Mucosa of descending colon (tissue), 3 donors: Measurements from ENCODE around the gene CBFA2T3. TPM values are rescaled to one million over a fixed set of nuclear protein-coding genes. Genes with fewer than 3 reads are reported as not detected.

Experiments
- ATAC-seq: fragments of 200-7000 bp; cut with Tn5 transposase; one replicate; pipeline ENCODE4 v1.9.1; 2020; ENCODE audit warnings: mild to moderate bottlenecking, moderate library complexity
- DNase-seq, 3 donors: peaks; one replicate each; pipeline ENCODE4 v3.0.0-alpha.2; 2020
- H3K36me3 ChIP-seq: fragments of 200-600 bp; one replicate; pipeline ENCODE4 v1.8.0; 2021; ENCODE audit warnings: low read depth, mild to moderate bottlenecking
- H3K4me1 ChIP-seq: fragments of 200-600 bp; one replicate; pipeline ENCODE4 v1.8.0; 2021; ENCODE audit warnings: low read depth, mild to moderate bottlenecking
- H3K4me3 ChIP-seq: fragments of 200-600 bp; one replicate; pipeline ENCODE4 v1.8.0; 2021; ENCODE audit warnings: mild to moderate bottlenecking
- H3K9me3 ChIP-seq: fragments of 200-600 bp; one replicate; pipeline ENCODE4 v1.8.0; 2021; ENCODE audit warnings: mild to moderate bottlenecking
- intact Hi-C, 2 donors: fragments of 100-400 bp; cut with DNase I in 1 of 2; cut with micrococcal nuclease in 1 of 2; formaldehyde crosslinking; loops; one replicate each; pipeline versions ENCODE4 v1.11.0 to v1.11.1; 2022; cut with DNase I, micrococcal nuclease
- total RNA-seq, 3 donors: library from RNA; stranded (reverse); fragmentation: NEBNext Ultra II Directional in 2 of 3; extraction: Animal tissue kit (Norgen Biotek cat#: 25700) in 2 of 3; gene quantifications; one replicate each; pipeline versions ENCODE4 v1.2.1 to v1.2.4, GENCODE V29; 2021 to 2023
- TF ChIP-seq, protein P1 (sequence below): fragments of 200-600 bp; IDR thresholded peaks from one replicate; pipeline ENCODE4 v1.8.0; 2022; ENCODE audit warnings: antibody characterized with exemption, mild to moderate bottlenecking
- donor health status: DM: no; HTN: no; CAD: no; lungs with moderate emphysema.
- donor health status: DM: no; HTN: no; CAD: no.
- donor health status: DM: no; HTN: yes; CAD: no.

The CBFA2T3 gene
- total RNA-seq, 3 donors from 2014 or later = 6.9 to 12.8 (median 8.4) TPM

DNA sequence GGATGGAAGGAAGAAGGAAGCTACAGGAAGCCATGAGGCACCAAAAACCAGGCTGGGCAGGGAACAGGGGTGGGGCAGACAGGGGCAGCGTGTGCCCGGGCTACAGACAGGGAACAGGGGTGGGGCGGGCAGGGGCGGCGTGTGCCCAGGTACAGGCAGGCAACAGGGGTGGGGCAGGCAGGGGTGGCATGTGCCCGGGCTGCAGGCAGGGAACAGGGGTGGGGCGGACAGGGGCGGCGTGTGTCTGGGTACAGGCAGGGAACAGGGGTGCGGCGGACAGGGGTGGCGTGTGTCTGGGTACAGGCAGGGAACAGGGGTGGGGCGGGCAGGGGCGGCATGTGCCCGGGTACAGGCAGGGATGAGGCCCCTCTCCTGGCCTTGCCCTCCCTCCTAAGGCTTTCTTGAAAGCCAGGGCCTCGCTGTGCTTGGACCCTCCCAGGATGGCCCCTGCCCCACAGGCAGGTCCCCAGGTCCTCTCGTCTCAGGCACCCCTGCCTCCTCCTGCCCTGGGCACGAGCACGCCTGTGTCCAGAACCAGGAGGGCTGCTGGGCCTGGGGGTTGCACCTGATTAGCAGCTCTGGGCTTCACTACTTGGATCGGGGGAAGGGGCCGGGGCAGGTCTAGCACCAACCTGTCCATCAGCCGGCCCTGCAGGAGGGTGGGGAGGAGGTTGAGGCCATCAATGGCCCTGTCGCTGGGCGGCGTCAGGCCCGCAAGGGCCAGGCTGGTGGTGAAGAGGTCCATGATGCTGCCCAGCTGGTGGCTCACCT is 150.8 kb downstream of the CBFA2T3 start:
- H3K36me3 ChIP-seq = no peaks in the 10 kb centered on the region
- DNase-seq (peak; percentile 59 to 85 (median 77)), ATAC-seq (peak; percentile 89)
- TF ChIP-seq, protein P1, sequence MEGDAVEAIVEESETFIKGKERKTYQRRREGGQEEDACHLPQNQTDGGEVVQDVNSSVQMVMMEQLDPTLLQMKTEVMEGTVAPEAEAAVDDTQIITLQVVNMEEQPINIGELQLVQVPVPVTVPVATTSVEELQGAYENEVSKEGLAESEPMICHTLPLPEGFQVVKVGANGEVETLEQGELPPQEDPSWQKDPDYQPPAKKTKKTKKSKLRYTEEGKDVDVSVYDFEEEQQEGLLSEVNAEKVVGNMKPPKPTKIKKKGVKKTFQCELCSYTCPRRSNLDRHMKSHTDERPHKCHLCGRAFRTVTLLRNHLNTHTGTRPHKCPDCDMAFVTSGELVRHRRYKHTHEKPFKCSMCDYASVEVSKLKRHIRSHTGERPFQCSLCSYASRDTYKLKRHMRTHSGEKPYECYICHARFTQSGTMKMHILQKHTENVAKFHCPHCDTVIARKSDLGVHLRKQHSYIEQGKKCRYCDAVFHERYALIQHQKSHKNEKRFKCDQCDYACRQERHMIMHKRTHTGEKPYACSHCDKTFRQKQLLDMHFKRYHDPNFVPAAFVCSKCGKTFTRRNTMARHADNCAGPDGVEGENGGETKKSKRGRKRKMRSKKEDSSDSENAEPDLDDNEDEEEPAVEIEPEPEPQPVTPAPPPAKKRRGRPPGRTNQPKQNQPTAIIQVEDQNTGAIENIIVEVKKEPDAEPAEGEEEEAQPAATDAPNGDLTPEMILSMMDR = no peak
- H3K4me1 ChIP-seq = peaks cover 10% of the 10 kb centered on the region
- intact Hi-C loops = no loop called here
- H3K4me3 ChIP-seq = no peak overlapping the region
- H3K9me3 ChIP-seq = no peaks in the 10 kb centered on the region

GRCh38 chr16:88825146-88825545 is 151.9 kb downstream of the CBFA2T3 start:
- H3K36me3 ChIP-seq = no peaks in the 10 kb centered on the region
- DNase-seq (no peak), ATAC-seq (no peak)
- H3K9me3 ChIP-seq = no peaks in the 10 kb centered on the region
- H3K4me3 ChIP-seq = no peak overlapping the region
- peaks cover 10% of the 10 kb centered on the region for H3K4me1 ChIP-seq
- TF ChIP-seq, protein P1 = no peak
- intact Hi-C loops = no loop called here

Other genes with a start within 250 kb of the CBFA2T3 start
- gene PIEZO1, start 192.0 kb downstream of the CBFA2T3 start, total RNA-seq = 100 to 1,000 TPM in 2 of 3 donors, 10 to 100 TPM in 1; 71.4 to 218 (median 129) TPM
- gene CDT1, start 173.4 kb downstream of the CBFA2T3 start, total RNA-seq = 10 to 100 TPM in 1 of 3 donors, 1 to 10 TPM in 2; 2.9 to 20.9 (median 7.6) TPM
- 100 to 1,000 TPM in 2 of 3 donors, 10 to 100 TPM in 1; 76.5 to 185 (median 113) TPM for gene APRT, start 165.3 kb downstream of the CBFA2T3 start, total RNA-seq
- gene GALNS, start 120.3 kb downstream of the CBFA2T3 start, total RNA-seq = 10 to 100 TPM; 37.4 to 65.3 (median 44.0) TPM
- gene TRAPPC2L, start 120.1 kb downstream of the CBFA2T3 start, total RNA-seq = 10 to 100 TPM; 30.6 to 57.9 (median 40.7) TPM
- gene PABPN1L, start 110.5 kb downstream of the CBFA2T3 start, total RNA-seq = not detected
- gene ACSF3, start 116.6 kb upstream of the CBFA2T3 start, total RNA-seq = 10 to 100 TPM; 44.7 to 77.8 (median 49.6) TPM
- gene CDH15, start 194.5 kb upstream of the CBFA2T3 start, total RNA-seq = not detected
- gene SLC22A31, start 223.3 kb upstream of the CBFA2T3 start, total RNA-seq = 1 to 10 TPM in 2 of 3 donors, under 1 TPM in 1; 0.35 to 1.8 (median 1.1) TPM
- gene ZNF778, start 240.5 kb upstream of the CBFA2T3 start, total RNA-seq = 1 to 10 TPM; 4.7 to 8.8 (median 7.2) TPM